ENCODE results near the gene SIK3.

- no peak for TF ChIP-seq CTCF (IDR thresholded peaks at IDR 0.05)
- no peak for TF ChIP-seq EZH2 (IDR thresholded peaks at IDR 0.05)
- TF ChIP-seq EZH2phosphoT487 (IDR thresholded peaks at IDR 0.05), result no peak
Observed at GRCh38 chr11:116990061-116990473, 108.2 kb downstream of the SIK3 start.

Data from neural progenitor cell (in vitro differentiated cells).